GM18519 (cell line): ENCODE data around the gene AVP.

Experiments used
- ATAC-seq: cut with Tn5 transposase; IDR thresholded peaks from one replicate; pipeline ENCODE4 v1.9.1; 2021; ENCODE audit warnings: mild to moderate bottlenecking, moderate library complexity; ENCODE audit not compliant: unreplicated experiment, low FRiP score

AVP gene

DNA sequence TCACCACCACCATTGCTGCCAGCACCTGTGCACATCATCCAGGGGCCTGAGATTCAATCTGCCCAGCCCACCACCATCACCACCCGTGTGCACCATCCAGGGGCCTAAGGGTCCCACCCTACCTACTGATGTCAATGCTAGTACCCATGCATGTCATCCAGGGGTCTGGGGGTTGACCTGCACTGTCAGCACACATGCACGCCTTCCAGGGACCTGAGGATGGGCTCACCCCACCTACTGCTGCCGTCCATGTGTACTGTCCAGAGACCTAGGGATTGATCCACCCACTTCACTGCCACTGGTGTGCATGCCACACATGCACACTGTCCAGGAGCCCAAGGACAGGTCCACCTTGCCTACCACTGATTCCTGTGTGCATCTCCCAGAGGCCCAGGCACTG, 25.0 kb downstream of the AVP start:
- ATAC-seq: no peak

DNA sequence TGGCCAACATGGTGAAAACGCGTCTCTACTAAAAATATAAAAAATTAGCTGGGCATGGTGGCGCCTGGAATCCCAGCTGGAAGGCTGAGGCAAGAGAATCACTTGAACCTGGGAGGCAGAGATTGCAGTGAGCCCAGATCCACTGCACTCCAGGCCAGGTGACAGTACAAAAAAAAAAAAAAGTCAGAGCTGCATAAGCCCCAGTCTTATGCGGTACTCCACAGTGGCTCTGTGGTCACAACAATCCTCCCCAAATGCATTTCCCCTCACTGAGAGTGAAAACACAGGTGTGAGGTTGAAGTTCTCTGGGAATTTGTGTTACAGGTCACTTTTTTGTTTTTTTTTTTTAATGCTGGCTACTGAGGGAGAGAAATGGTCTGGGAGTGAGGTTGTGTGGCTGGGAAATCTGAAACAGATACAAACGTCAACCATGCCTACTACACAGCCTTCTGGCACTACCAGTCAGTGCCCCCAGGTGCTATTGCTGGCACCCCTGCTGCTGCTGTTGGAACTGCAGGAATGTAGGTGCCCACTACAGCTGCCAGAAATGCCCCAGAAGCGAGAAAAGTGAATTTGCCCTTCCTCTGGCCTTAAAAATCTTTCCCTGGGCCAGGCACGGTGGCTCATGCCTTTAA, 33.0 kb downstream of the AVP start:
- no peak for ATAC-seq

DNA sequence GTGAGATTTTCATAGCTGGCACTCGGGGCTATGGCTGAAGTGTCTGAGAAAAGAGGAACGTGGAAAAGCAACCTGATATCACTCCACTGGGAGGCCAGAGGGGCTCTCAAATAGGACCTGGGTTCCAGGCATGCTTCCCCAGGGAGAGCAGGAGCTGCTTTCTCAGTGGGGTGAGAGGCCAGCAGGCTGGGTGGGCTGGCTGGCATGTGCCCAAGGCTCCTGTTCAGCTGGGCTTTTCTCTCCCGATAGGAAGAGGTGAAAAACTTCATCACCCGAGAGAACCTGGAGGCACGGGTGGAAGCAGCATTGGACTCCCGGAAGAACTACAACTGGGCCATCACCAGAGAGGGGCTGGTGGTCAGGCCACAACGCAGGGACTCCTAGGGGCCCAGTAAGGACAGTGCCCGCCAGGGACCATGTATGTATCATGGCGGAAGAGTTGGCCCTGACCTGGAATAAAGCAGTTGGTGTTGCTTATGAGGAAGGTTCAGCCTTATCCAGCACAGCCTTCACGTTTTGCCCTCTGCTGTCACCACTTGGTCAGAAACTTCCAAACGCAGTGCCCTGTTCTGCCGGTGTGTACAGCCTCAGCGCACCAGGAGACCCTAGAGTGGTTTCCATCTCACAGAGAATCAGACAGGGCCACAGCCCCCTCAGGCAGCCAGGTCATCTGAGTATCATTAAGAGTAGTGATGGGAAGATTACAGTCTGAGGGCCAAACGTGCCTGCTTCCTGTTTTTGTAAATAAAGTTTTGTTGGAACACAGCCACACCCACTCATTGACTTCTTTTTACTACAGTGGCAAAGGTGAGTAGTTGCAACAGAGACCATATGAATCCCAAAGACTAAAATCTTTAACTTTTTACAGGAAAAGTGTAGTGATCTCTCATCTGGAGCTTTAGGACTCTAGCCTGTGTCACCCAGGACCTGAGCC, 36.8 kb downstream of the AVP start:
- ATAC-seq: no peak

DNA sequence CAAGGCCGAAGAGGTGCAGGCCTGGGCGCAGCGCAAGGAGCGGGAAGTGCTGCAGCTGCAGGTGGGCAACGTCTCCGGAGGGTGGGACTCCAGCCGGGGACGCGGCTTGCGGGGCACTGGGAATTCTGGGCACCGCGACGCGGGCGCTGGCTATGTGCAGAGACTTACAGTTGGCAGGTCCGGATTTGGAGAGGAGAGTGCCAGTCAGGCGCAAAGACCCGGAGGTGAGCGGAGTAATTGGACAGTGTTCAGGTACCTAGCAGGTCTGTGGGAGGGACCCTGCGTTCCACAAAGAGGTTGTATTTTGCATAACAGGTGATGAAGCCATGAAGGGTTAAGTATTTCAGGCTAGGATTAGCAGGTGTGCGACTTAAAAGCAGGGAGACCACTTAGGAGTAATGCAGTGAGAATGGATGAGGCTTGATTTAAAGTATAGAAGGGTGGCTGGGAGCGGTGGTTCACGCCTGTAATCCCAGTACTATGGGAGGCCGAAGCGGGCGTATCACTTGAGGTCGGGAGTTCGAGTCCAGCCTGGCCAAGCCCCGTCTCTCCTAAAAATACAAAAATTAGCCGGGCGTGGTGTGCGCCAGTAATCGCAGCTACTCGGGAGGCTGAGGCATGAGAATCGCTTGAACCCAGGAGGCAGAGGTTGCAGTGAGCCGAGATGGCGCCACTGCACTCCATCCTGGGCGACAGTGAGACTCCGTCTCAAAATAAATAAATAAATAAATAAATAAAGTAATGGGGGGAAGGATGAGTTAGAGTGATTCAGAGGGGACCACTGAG, 37.7 kb downstream of the AVP start:
- no peak for ATAC-seq

DNA sequence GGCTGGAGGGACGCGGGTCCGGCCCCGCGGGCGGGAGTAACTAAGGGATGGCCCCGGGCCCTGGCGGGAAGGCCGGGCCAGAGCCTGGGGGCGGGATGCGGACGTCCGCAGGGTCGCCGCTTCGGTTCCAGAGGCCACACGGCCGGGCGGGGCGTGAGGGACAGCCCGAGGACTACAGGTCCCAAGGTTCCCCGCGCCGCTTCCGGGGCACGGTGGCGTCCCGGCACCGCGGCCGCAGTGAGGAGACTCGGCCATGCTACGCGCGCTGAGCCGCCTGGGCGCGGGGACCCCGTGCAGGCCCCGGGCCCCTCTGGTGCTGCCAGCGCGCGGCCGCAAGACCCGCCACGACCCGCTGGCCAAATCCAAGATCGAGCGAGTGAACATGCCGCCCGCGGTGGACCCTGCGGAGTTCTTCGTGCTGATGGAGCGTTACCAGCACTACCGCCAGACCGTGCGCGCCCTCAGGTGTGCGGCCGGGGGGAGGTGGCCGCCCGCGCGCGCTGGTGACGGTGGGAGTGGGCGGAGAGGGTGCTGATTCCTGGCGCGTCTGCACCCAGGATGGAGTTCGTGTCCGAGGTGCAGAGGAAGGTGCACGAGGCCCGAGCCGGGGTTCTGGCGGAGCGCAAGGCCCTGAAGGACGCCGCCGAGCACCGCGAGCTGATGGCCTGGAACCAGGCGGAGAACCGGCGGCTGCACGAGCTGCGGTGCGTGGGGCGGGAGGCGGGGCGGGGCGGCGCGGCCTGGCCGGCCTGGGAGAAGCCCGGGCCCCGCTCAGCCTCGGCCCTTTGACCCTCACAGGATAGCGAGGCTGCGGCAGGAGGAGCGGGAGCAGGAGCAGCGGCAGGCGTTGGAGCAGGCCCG, 38.5 kb downstream of the AVP start, which contains the start of gene MRPS26:
Gene MRPS26 (plus strand): TSS at position 237 of the 861 bp plus-strand sequence. CDS start 17 bp downstream, at position 254.
- ATAC-seq: peak; percentile 76

DNA sequence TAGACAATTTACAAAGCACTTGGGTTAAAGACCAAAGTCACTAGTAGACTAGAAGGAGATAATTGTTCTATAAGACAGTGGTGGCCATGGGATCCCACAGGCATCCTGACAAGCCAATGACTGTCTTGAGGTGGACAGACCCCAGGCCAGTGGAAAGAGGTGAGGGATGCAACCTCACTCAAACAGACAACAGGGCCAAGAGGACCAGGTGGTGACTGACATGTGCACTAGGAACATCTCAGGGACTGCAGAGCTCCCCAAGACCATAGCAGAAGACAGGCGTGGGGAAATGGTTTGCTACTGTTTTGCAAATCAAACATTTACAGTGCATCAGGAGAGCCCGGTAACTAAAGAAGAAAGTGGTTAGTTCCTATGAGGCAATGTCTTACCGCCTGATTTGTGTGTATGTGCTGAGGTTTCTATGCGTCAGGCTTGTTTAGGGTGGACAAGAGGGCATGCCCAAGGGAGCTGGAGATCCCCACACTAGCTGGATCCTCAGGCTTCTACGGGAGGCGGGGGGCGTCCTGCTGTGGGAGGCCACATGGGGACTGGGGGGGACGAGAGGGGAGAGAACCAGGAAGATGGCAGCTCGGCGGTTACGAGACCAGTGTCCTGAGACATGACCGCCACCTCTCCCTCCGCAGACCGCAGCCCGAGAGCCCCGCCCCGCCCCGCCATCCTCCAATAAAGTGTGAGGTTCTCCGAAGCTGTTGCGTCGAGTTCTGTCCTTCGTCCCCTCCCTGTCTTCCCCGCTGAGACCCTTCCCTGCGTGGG, 39.3 kb downstream of the AVP start:
- peak; percentile 27 for ATAC-seq

DNA sequence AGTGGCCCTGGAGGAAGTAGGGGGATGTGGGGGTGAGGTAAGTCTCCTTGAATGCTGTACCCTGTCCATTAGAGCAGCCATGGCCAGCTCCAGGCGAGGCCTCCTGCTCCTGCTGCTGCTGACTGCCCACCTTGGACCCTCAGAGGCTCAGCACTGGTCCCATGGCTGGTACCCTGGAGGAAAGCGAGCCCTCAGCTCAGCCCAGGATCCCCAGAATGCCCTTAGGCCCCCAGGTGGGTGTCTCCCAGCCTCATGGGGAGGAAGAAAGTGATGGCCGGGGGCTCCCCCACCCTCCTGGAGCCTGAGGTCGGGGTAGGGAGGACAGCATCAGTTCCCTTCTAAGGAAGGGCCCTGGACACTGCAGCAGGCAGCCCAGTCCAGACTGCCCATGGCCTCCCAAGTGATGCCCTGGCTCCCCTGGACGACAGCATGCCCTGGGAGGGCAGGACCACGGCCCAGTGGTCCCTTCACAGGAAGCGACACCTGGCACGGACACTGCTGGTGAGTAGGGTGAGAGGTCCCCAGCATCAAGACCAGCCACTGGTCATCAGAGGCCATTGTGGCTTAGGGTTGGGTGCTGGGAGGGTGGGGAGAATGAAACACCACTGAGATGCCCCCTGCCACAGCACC, 40.1 kb downstream of the AVP start:
- ATAC-seq: no peak

DNA sequence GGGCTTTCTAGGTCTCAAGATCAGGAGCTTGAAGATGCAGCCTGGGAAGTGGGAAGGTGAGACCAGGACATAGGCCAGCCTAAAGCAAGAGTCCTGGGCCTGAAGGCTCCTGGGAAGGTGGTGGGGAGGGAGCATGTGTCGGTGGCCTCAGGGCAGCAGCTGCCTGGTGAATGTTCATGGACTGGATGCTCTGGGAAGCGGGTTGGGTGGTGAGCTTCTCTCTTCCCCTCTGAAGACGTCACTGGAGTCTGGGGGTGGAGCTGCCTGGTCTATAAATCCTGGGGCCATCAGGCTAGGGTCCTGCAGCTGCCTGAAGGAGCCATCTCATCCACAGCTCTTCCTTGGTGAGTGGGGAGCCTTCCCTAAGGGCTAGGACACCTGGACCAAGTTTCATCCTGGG, 41.2 kb downstream of the AVP start, which contains the start of gene GNRH2:
Gene GNRH2 (plus strand): TSS at position 301 of the 400 bp plus-strand sequence. CDS start 793 bp downstream, outside the sequence.
- ATAC-seq: no peak

DNA sequence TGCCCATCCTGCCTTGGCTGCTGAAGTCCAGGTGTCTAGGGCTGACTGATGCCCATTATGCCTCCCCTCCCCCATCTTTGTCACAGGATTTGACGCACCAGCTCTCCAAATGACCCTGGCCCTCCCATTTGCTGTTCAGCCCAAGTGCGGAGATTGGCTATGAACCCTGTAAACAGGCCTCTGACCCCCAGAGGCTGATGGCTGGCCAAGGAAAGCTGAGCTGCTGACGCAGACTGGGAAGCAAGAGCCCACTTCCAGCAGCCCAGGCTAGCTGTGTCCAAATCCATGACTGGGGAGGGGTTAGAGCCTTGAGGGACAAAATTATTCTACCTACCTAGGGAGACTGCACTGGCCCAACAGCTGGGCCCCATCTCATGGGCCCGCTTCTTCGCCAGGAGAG, 41.9 kb downstream of the AVP start:
- no peak for ATAC-seq

DNA sequence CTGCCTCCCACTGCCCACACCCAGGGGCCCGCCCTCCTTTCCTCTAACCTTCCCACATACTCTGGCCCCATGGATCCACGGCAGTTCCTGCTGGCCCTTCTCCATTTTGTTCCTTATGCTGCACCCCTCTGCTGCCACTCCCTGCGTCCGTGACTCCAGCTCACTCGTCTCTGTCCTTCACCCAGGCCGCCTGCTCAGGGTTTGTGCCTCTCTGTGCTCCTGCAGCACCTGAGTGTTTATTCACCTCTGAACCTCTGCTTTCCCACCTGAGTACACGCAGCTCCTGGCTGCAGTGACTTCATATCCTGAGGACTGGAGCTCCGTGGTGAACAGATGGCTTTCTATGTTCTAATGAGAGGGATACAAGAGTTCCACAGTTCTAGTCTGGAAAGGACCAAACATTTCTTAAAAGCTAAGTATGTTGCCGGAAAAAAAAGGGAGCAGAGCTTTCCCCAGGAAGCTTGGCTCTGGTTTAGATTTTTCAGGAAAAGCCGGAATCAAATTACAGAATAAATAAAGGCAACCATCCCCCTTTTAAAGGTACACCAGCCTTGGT, 42.6 kb downstream of the AVP start:
- ATAC-seq: no peak

DNA sequence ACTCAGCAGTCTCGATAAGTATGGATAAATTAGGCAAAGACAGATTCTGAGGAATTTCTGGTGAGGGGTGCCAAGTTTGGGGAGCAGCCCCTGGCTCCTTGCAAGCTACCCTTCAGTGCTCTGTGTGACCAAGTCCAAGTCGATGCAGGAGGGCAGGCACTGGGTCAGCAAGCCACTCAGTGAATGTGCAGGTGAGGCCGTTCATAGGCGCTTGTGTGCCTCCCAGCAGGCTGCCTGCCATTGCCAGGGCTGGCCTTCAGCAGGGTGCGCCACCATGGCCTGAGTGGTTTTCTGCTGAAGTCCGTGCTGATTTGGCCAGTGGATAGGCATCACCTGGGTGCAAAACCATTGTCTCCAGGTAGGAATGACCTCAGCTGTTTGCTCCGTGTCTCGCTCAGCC, 44.4 kb downstream of the AVP start:
- no peak for ATAC-seq

DNA sequence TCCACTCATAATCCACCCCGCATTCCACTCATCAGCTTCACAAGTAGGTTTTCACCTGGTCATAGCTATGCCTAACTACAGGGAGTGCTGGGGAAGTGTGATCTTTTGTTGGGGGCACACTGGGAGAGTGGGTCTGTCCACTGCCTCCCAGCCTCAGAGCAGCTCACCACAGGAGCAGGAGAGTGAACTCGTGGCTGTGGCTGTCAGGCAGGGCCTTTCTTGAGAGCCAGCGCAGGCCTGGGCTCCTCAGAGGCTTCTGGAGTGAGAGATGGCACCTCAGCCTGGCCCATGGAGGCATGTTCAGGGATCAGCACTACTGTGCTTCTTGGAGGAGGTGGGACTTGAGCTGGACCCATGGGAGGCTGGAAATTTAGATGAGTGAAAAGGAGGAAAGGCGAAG, 45.1 kb downstream of the AVP start:
- ATAC-seq: no peak

DNA sequence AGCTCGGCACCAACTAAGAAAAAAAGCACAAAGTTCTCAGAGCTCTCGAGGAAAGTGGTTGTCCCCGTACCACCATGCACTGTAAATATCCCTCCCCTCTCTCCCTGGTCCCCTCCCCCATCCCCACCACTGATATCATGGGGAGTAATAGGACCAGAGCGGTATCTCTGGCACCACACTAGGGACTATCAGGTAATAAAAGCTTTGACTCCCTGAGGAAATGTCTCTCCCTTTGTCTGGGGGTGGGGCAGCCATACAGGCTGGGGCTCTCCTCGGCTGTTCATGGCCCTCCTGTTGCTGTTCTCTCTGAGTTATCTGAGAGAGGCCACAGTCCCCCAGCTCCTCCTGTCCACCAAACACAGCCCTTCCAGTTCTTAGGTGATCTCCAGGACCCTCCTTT, 46.1 kb downstream of the AVP start:
- no peak for ATAC-seq

DNA sequence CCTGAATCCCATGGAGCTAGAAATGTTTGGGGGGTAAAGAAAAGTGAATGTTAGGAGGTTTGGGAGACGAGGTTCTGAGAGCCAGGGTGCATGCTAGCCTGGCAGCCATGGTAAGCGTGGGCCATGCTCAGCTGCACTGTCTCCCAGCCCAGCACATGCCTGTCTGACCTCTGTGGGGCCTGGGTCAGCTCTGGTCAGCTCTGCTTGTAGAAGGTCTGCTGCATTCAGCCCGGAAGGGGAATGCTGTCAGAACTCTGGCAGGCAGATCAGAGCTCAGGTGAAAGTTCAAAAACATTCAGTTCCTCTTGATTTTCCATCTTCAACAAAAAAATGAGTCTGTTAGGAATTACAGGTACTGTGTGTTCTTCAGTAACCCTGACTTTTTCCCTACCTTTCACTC, 46.9 kb downstream of the AVP start:
- no peak for ATAC-seq

DNA sequence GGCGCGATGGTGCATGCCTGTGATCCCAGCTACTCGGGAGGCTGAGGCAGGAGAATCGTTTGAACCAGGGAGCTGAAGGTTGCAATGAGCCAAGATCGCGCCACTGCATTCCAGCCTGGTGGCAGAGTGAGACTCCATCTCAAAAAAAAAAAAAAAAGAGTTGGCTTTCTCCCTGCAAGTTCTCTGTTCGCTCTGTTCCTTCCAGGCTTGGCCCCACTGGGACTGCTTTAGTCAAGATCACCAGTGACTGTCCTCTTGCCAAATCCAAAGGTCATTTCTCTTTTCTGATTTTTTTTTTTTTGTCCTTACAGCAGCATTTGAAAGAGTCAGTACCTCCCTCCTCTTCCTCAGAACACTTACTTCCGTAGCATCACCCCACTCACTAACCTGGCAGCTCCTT, 51.9 kb downstream of the AVP start:
- no peak for ATAC-seq
